NT2/D1 (cell line): ENCODE results near the gene ARL6IP4.

Source experiments
- YY1 ChIP-seq: IDR thresholded peaks from 2 replicates; pipeline ENCODE4 v1.6.1; 2011; ENCODE audit not compliant: insufficient read length, insufficient read depth
- ZNF274 ChIP-seq: IDR thresholded peaks from 2 replicates; pipeline ENCODE4 v1.6.1; 2011; ENCODE audit warnings: mild to moderate bottlenecking, low read depth, low read length

DNA sequence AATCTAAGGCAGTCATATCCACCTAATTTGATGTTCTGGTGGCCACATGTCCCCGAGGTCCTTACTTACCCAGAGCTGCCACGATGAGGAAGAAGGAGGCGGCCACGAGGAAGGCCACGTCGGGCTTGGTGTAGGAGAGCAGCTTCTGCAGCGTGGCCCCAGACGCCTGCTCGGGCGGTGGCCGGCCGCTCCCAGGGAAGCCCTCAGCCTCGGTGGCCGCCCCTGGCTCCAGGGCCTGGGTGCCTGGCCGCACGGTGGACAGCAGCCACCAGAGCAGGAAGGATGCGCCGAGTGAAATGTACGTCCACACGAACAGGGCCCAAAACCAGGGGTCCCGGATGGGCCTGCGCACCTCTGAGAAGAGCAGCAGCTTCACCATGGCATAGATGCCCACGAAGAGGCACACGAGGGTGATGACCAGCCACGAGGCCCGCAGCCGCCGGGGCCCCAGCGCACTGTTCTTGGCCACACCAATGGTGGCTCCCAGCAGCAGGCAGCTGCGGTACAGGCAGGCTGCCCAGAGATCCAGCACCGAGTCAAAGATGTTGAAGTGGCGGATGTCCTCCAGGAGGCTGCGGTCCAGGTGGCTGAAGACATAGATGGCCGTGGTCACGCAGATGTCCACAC is 20.8 kb upstream of the ARL6IP4 start:
- TF ChIP-seq YY1 (no peak), ZNF274 (no peak)
